HK-2 (cell line): ENCODE measurements around the gene CDCA8.
"Not testable (repeated sequence)": the region's sequence is repeated elsewhere in the genome, so short reads cannot be mapped to it uniquely, and the experiment has no call there.

Experiments used
- DNase-seq: peaks from one replicate; pipeline ENCODE4 v3.0.0-alpha.2; 2018; ENCODE audit not compliant: unreplicated experiment

Gene CDCA8

DNA sequence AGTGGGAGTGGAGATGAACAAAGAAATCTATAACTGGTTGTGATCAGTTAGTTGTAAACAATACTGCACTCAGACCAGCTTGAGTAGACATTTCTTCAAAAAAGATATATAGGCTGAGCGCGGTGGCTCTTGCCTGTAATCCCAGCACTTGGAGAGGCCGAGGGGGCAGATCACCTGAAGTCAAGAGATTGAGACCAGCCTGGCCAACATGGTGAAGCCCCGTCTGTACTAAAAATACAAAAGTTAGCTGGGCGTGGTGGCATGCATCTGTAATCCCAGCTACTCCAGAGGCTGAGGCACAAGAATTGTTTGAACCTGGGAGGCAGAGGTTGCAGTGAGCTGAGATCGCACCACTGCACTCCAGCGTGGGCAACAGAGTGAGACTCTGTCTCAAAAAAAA lies 45.7 kb downstream of the CDCA8 start:
- DNase-seq: not testable (repeated sequence)

- DNase-seq: not testable (repeated sequence)
Measured at GRCh38 chr1:37738619-37739018, 46.3 kb downstream of the CDCA8 start.

DNA sequence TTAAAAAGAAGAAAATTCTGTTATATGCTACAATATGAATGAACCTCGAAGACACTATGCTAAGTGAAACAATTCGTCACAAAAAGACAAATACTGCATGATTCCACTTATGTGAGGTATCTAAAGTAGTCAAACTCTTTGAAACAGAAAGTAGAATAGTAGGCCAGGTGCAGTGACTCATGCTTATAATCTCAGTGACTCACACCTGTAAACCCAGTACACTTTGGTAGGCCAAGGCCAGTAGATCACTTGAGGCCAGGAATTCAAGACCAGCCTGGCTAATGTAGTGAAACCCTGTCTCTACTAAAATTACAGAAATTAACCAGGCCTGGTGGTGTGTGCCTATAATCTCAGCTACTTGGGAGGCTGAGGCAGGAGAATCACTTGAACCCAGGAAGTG lies 46.9 kb downstream of the CDCA8 start:
- DNase-seq: no peak

DNA sequence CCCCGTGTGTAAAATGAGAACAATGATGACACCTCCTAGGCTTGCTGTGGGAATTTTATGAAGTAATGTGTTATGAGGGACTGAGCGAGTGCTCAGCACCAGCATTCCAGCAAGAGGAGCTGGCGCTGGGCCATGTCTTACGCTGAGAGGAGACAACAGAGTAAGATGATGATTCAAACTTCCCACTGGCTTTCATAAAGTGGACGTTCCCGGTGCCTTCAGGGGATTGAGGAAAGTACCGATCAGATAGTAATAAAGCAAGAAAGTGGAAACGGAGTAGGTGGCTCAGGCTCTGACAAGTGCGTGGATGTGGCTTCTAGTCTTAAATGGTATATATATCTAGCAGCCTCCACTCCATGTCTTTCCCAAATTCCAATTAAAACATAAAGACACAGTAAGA lies 48.8 kb downstream of the CDCA8 start:
- peak; percentile 30 for DNase-seq

DNA sequence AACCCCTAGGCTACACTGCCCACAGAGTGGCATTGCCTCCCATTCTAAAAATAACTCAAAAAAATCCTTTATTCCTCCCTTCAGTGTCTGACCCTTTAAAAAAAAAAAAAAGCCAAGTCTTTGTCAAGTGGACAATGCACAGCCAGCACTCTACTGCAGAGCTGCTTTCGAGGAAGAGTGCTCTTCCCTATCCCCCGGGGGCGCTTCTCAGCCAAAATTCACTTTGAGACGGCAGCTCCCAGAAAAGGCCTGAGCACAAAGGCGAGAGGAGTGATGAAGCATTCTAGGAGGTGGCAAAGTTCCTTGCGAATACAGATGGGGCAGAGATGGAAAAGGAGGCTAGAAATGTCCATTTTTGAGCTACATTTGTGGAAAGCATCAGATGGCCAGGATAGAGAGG lies 49.3 kb downstream of the CDCA8 start:
- no peak for DNase-seq

DNA sequence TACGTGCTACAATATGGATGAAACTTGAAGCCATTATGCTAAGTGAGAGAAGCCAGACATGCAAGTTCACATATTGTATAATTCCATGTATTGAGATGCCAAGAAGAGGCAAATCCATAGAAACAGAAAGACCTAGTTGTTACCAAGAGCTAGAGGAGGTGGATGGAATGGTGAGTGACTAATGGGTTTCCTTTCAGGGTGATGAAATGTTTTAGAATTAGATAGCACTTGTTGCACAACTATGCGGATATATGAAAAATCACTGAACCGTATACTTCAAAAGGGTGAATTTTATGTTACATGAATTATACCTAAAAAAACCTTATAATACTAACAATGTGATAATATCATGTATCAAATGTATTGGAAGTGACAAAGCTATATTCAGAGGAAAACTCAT lies 54.5 kb downstream of the CDCA8 start:
- DNase-seq: no peak

GRCh38 chr1:37748565-37748964 lies 56.2 kb downstream of the CDCA8 start:
- DNase-seq: no peak

- DNase-seq: no peak
Measured at GRCh38 chr1:37752213-37752582, 59.9 kb downstream of the CDCA8 start.

DNA sequence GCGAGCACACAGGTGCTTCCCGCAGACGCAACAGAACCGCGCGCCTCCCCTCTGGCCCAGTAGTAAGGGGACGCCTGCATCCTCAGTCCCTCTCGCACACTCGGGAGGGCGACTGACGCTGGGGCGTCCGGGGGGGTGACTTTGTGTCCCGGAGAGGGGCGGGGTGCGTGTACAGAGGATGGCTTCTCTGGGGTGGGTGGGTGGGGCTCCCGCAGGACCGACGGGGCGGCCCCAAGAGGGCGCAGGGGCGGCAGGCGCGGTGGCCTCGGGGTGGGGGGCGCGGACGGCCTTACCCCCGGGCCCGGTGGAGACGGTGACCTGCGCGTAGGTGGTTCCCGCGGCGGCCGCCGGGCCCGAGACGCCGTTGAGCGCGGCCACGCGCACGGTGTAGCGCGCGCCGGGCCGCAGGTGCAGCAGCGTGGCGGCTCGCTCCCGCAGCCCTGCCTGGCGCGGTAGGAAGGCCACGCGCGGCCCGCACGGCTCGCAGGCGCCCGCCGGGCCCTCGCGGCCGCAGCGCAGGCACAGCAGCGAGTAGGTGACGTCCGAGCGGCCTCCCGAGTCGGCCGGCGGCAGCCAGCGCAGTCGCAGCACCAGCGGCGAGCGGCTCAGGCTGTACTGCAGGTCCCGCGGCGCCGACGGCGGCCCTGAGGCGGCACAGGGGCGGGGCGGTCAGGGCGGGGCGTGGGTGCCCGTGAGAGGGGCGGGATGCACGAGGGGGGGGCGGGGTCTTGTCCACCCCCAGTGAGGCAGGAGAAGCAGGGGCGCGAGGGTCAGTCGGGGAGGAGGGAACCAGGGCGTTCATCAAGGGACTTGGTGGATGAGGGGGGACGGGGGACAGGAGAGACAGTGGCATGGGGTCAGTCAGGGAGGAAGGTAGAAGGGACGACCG lies 60.5 kb downstream of the CDCA8 start:
- peak; percentile 53 for DNase-seq

DNA sequence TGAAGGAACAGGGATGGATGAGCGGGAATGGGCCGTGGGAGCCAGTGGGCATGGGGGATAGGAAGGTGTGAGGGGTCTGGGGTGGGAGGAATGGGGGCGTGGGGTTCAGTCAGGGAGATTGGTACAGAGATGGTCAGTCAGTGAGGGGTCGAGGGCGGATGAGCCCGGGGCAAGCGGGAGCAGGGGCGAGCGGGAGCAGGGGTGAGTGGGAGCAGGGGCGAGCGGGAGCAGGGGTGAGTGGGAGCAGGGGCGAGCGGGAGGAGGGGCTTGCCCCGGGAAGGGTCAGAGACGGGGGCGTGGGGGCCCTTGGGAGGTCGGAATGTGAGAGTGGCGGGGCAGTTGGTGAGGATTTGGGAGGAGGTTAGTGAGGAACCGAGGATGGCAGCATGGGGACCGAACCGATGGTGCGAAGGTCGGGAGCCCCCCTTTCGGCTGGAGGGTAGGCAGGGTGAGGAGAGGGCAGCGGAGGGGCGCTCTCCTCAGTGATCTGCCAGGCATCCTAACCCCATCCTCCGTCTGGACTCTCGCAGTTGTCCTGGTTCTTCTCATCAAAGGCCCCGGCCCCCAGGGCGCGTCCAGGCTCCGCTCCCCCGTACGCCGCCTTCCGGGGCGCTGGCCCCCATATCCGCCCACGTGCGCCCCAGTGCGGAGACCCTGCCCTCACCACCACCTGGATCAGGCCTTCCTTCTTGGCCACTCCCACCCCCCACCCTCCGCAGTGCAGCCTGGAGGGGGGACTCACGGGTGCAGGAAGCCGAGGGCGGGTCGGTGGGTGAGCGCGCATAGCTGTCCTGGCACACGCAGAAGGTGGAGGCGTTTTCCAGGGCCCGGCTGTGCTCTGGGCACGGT lies 61.4 kb downstream of the CDCA8 start:
- no peak for DNase-seq

- peak; percentile 56 for DNase-seq
Measured at GRCh38 chr1:37755290-37755689, 63.0 kb downstream of the CDCA8 start.

GRCh38 chr1:37755951-37756560 lies 63.7 kb downstream of the CDCA8 start:
- DNase-seq: no peak
